GM12878 (cell line): ENCODE results near the gene SPSB2. TPM values are rescaled to one million over a fixed set of nuclear protein-coding genes. Genes with fewer than 3 reads are reported as not detected.

Experiments
- ATAC-seq: fragments of 200-7000 bp; cut with Tn5 transposase; 3 replicates; pipeline ENCODE4 v1.9.1; 2020; ENCODE audit warnings: mild to moderate bottlenecking, moderate library complexity
- BruUV-seq: library from RNA; stranded (reverse); fragments of 400-500 nt; replicated peaks from 2 replicates; lab custom pipeline; 2021; lab: Mats Ljungman, UMichigan
- CTCF ChIA-PET: fragments of 300-600 bp; sonication (Branson Sonifier 250); formaldehyde crosslinking; extraction: SDS; loops from one replicate; lab custom pipeline; 2021; ENCODE audit warnings: inconsistent platforms; lab: Yijun Ruan, JAX
- POLR2A ChIA-PET: fragments of 350-600 bp; formaldehyde crosslinking; extraction: SDS; loops from one replicate; lab custom pipeline; 2021; ENCODE audit warnings: inconsistent platforms; lab: Charles Lee
- RAD21 ChIA-PET: fragments of 300-600 bp; sonication (Branson Sonifier 250); formaldehyde crosslinking; loops from one replicate; lab custom pipeline; 2023; ENCODE audit warnings: antibody characterized with exemption; ENCODE audit not compliant: unreplicated experiment; lab: Charles Lee
- SMC1A ChIA-PET: fragments of 300-600 bp; sonication (Branson Sonifier 250); formaldehyde crosslinking; loops from one replicate; lab custom pipeline; 2023; ENCODE audit not compliant: unreplicated experiment, uncharacterized antibody; lab: Charles Lee
- DNase-seq: peaks from one replicate; pipeline ENCODE4 v3.0.0-alpha.2; 2011; ENCODE audit warnings: low read depth, low spot score
- FAIRE-seq: peaks from 3 replicates; lab custom pipeline; 2011; peaks lifted over from hg19 to GRCh38; lab: Jason Lieb, UNC
- H2AFZ ChIP-seq: 2 replicates; pipeline ENCODE4 v1.6.0; 2011; ENCODE audit warnings: low read depth, low read length, control low read depth; ENCODE audit not compliant: control insufficient read depth
- H3K27ac ChIP-seq: 2 replicates; pipeline ENCODE4 v1.5.1; 2011; ENCODE audit warnings: control low read depth; ENCODE audit not compliant: control insufficient read depth, insufficient read depth
- H3K27me3 ChIP-seq, 2 experiments: replicated peaks in 1 of 2; 2 replicates each; pipeline versions ENCODE4 v1.6.0 to v1.6.1; 2011; ENCODE audit warnings: low read length in 1 of 2; ENCODE audit not compliant: control insufficient read depth in 2 of 2, insufficient read depth in 2 of 2
- H3K36me3 ChIP-seq, 2 experiments: 2 replicates each; pipeline ENCODE4 v1.5.1; 2011; ENCODE audit warnings: low read length in 1 of 2; ENCODE audit not compliant: control insufficient read depth in 2 of 2, insufficient read depth in 2 of 2
- H3K4me1 ChIP-seq: 2 replicates; pipeline ENCODE4 v1.6.1; 2011; ENCODE audit warnings: mild to moderate bottlenecking, low read length, moderate library complexity, mixed read lengths; ENCODE audit not compliant: control insufficient read depth, insufficient read depth
- H3K4me2 ChIP-seq: 2 replicates; pipeline ENCODE4 v1.6.0; 2011; ENCODE audit warnings: control low read depth; ENCODE audit not compliant: control insufficient read depth, insufficient read depth
- H3K4me3 ChIP-seq: fragments of 200-600 bp; sonication (generic); 2 replicates; pipeline ENCODE4 v1.5.1; 2016
- H3K79me2 ChIP-seq: 2 replicates; pipeline ENCODE4 v1.6.0; 2011; ENCODE audit warnings: low read length; ENCODE audit not compliant: control insufficient read depth, insufficient read depth
- H3K9ac ChIP-seq: 2 replicates; pipeline ENCODE4 v1.8.0; 2011; ENCODE audit warnings: low read length, control low read depth, mixed read lengths; ENCODE audit not compliant: control insufficient read depth, insufficient read depth
- H3K9me3 ChIP-seq: replicated peaks from 3 replicates; pipeline ENCODE4 v1.5.1; 2011; ENCODE audit warnings: mild to moderate bottlenecking, low read length; ENCODE audit not compliant: control insufficient read depth, insufficient read depth
- H4K20me1 ChIP-seq: 2 replicates; pipeline ENCODE4 v1.6.0; 2011; ENCODE audit not compliant: control insufficient read depth, insufficient read depth
- BCLAF1 ChIP-seq: fragments of 450-650 bp; IDR thresholded peaks from 2 replicates; pipeline ENCODE4 v1.6.1; 2017; ENCODE audit warnings: antibody characterized with exemption, mild to moderate bottlenecking, moderate library complexity
- EGR1 ChIP-seq, 2 experiments: IDR thresholded peaks; 1 replicate in 1 of 2; 2 replicates in 1 of 2; pipeline ENCODE4 v1.6.1; 2011 to 2012; ENCODE audit warnings: low read depth in 2 of 2, low read length in 2 of 2, borderline replicate concordance in 1 of 2, mild to moderate bottlenecking in 1 of 2, moderate library complexity in 1 of 2
- IRF3 ChIP-seq: fragments of 450-650 bp; IDR thresholded peaks from 2 replicates; pipeline ENCODE4 v1.6.1; 2014; ENCODE audit warnings: mild to moderate bottlenecking
- KAT2A ChIP-seq: conservative IDR thresholded peaks from 2 replicates; pipeline ENCODE4 v1.6.1; 2011; ENCODE audit warnings: low read depth, low read length; ENCODE audit not compliant: control insufficient read depth
- MEF2B ChIP-seq: fragments of 450-650 bp; IDR thresholded peaks from 2 replicates; pipeline ENCODE4 v1.6.1; 2018; ENCODE audit warnings: mild to moderate bottlenecking, moderate library complexity; ENCODE audit not compliant: partially characterized antibody, poor library complexity, severe bottlenecking
- MXI1 ChIP-seq: fragments of 150-350 bp; IDR thresholded peaks from 2 replicates; pipeline ENCODE4 v1.6.1; 2011; ENCODE audit warnings: low read depth, mild to moderate bottlenecking, inconsistent platforms, low read length, improper control_type of control experiment
- PML ChIP-seq: IDR thresholded peaks from 2 replicates; pipeline ENCODE4 v1.6.1; 2012; ENCODE audit warnings: low read length, inconsistent platforms
- POLR2A ChIP-seq: IDR thresholded peaks from 2 replicates; pipeline ENCODE4 v1.6.1; 2011; ENCODE audit warnings: low read depth, mild to moderate bottlenecking, low read length
- RAD21 ChIP-seq: IDR thresholded peaks from 2 replicates; pipeline ENCODE4 v1.6.1; 2011; ENCODE audit warnings: mild to moderate bottlenecking, low read depth, low read length, moderate library complexity; ENCODE audit not compliant: insufficient read depth
- SIX5 ChIP-seq: IDR thresholded peaks from 2 replicates; pipeline ENCODE4 v1.6.1; 2011; ENCODE audit warnings: mild to moderate bottlenecking, low read depth, low read length, moderate library complexity; ENCODE audit not compliant: severe bottlenecking
- SKIL ChIP-seq: fragments of 450-650 bp; IDR thresholded peaks from 2 replicates; pipeline ENCODE4 v1.6.1; 2017; ENCODE audit warnings: mild to moderate bottlenecking, low read depth, inconsistent platforms; ENCODE audit not compliant: poor library complexity, severe bottlenecking
- SREBF1 ChIP-seq: IDR thresholded peaks from 2 replicates; pipeline ENCODE4 v1.6.1; 2012; ENCODE audit warnings: mild to moderate bottlenecking, low read length
- ZNF274 ChIP-seq: IDR thresholded peaks from one replicate; pipeline ENCODE4 v1.8.0; 2011; ENCODE audit not compliant: insufficient read length, insufficient read depth
- WGBS: methylation state at CpG from one replicate; pipeline ENCODE4 v1.1.6; 2016; ENCODE audit warnings: low lambda C conversion rate; ENCODE audit not compliant: insufficient replicate concordance, insufficient coverage; ENCODE audit errors: missing lambda C conversion rate; 5-methylcytosine and 5-hydroxymethylcytosine counted together
- in situ Hi-C: fragments of 300-500 bp; cut with MboI; formaldehyde crosslinking; loops from 9 replicates; pipeline ENCODE4 v1.14.3; 2018; ENCODE audit warnings: mixed read lengths
- intact Hi-C: fragments of 100-400 bp; cut with micrococcal nuclease; formaldehyde crosslinking; loops from one replicate; pipeline ENCODE4 v1.14.2; 2022; ENCODE audit not compliant: unreplicated experiment
- polyA plus RNA-seq, 11 experiments: library from polyadenylated mRNA; depleted of rRNA in 4 of 11; unstranded in 6 of 11; stranded (reverse) in 5 of 11; fragments of >200 nt; fragmentation: Nextera tagmentation in 4 of 11; fragmentation: Illumina TruSeq in 1 of 11; extraction: Ambion mirVana in 4 of 11; extraction: Trizol in 1 of 11; gene quantifications; 1 replicate in 1 of 11; 2 replicates in 10 of 11; pipeline versions ENCODE4 v1.2.1 to v1.2.3, GENCODE V29; 2011 to 2016; ENCODE audit warnings: inconsistent platforms in 2 of 11, missing spikeins in 2 of 11, low read depth in 1 of 11
- total RNA-seq, 4 experiments: library from RNA; depleted of rRNA in 3 of 4; stranded (reverse); fragments of >200 nt in 3 of 4; fragmentation: Illumina TruSeq in 1 of 4; extraction: Trizol in 1 of 4; gene quantifications; 2 replicates each; pipeline versions ENCODE4 v1.2.1 to v1.2.3, GENCODE V29; 2013 to 2021

The SPSB2 gene
- total and polyA plus RNA-seq, 10 of the 15 experiments (the other 5 are each of a cell fraction or from before 2014, with no cell fraction given), result 0.08 to 5.6 (median 2.7) TPM

- CTCF ChIA-PET, result interaction anchor here (0.7 to 5.1 kb wide), 15 partner anchors 8 to 133 kb away, joined by 3 to 71 read pairs (median 4); partner anchors contain the start of genes COPS7A, MLF2, SPSB2 and USP5
- no peak overlapping the region for H3K4me2 ChIP-seq
- TF ChIP-seq KAT2A (no peak), RAD21 (no peak), ZNF274 (no peak), MEF2B (no peak), IRF3 (no peak), SKIL (no peak), PML (no peak), EGR1 (IDR thresholded peaks at IDR 0.05; ENCODE audit: borderline replicate concordance in 1 of 2, low read depth in 2 of 2, low read length in 2 of 2) (no peak), MXI1 (no peak), SIX5 (no peak), BCLAF1 (no peak), SREBF1 (no peak), POLR2A (no peak)
- TF ChIP-seq, all 136 proteins: peak for 0
- no peaks in the 10 kb centered on the region for H3K9me3 ChIP-seq
- H4K20me1 ChIP-seq, result no peaks in the 10 kb centered on the region
- H3K4me1 ChIP-seq, result peaks cover 4% of the 10 kb centered on the region
- H2AFZ ChIP-seq, result no peak overlapping the region
- H3K27ac ChIP-seq, result no peak overlapping the region
- no TSS peak for BruUV-seq
- in situ Hi-C loops, result loop anchor here (5.0 kb wide), 1 partner anchor 74 kb away; the partner anchor contains the start of gene MLF2
- 43% methylated on average over 17 of the region's 17 CpGs for WGBS
- no peak for FAIRE-seq
- ChIA-PET RAD21 (interaction anchor here (0.5 to 4.2 kb wide), 4 partner anchors 18 to 138 kb away, joined by 3 to 25 read pairs (median 6); partner anchors contain the start of genes MLF2, PTMS and ZNF384), POLR2A (interaction anchor here (1.3 kb wide), 1 partner anchor 191 kb away, joined by 3 read pairs; no protein-coding TSS in a partner anchor), SMC1A (interaction anchor here (0.8 to 4.8 kb wide), 5 partner anchors 8 to 90 kb away, joined by 3 to 23 read pairs (median 6); partner anchors contain the start of gene MLF2)
- intact Hi-C loops, result loop anchor here (5.0 kb wide), 1 partner anchor 89 kb away; no protein-coding TSS in a partner anchor
- H3K36me3 ChIP-seq, result no peaks in the 10 kb centered on the region
- H3K9ac ChIP-seq, result no peak overlapping the region
- H3K27me3 ChIP-seq, result peaks cover 27 to 32% of the 10 kb centered on the region in 2 experiments
- H3K79me2 ChIP-seq, result no peaks in the 10 kb centered on the region
- no peak for ATAC-seq
- no peak for DNase-seq
- no peak overlapping the region for H3K4me3 ChIP-seq
Observed at GRCh38 chr12:6826125-6826733, 46.9 kb downstream of the SPSB2 start.
